ENCODE measurements around the gene CBLC. TPM values are rescaled to one million over a fixed set of nuclear protein-coding genes. Genes with fewer than 3 reads are reported as not detected.

Gene CBLC
- not detected for total RNA-seq

GRCh38 chr19:44777715-44778347, at the start of gene CBLC:
TSS of gene CBLC (plus strand) at chr19:44777890. CDS start at chr19:44777932, 42 bp downstream.

GRCh38 chr19:44748426-44749254, 29.1 kb upstream of the CBLC start, which contains the start of gene BCL3:
TSS of gene BCL3 (plus strand) at chr19:44748708. CDS start at chr19:44748791, 83 bp downstream.

GRCh38 chr19:44808463-44809371, 31.0 kb downstream of the CBLC start, which contains the start of gene BCAM:
TSS of gene BCAM (plus strand) at chr19:44809103. CDS start at chr19:44809125, 22 bp downstream.

GRCh38 chr19:44845612-44846454, 68.1 kb downstream of the CBLC start, which contains the start of gene NECTIN2:
TSS of gene NECTIN2 (plus strand) at chr19:44846297. CDS start at chr19:44846526, 229 bp downstream.

Small RNA genes within 50 kb of the gene (small RNA-seq; reads per million reads assigned to genes)
- not detected for gene RF00156 (ENCODE audit: low replicate concordance)

Other genes starting within 250 kb of the CBLC start
- gene CEACAM20, start 248.2 kb upstream of the CBLC start, total RNA-seq: not detected
- gene IGSF23, start 164.3 kb upstream of the CBLC start, total RNA-seq: not detected
- 55.7 TPM for gene PVR, start 134.0 kb upstream of the CBLC start, total RNA-seq
- gene CEACAM19, start 106.4 kb upstream of the CBLC start, total RNA-seq: 5.3 TPM
- not detected for gene CEACAM16, start 78.7 kb upstream of the CBLC start, total RNA-seq
- not detected for gene BCL3, start 29.2 kb upstream of the CBLC start, total RNA-seq
- gene BCAM, start 31.2 kb downstream of the CBLC start, total RNA-seq: 3.4 TPM
- gene NECTIN2, start 68.4 kb downstream of the CBLC start, total RNA-seq: 23.8 TPM
- gene TOMM40, start 113.4 kb downstream of the CBLC start, total RNA-seq: 29.4 TPM
- gene APOE, start 127.9 kb downstream of the CBLC start, total RNA-seq: 51.3 TPM
- gene APOC1, start 136.7 kb downstream of the CBLC start, total RNA-seq: 0.94 TPM
- gene APOC4, start 164.3 kb downstream of the CBLC start, total RNA-seq: not detected
- not detected for gene APOC2, start 168.2 kb downstream of the CBLC start, total RNA-seq
- 64.5 TPM for gene CLPTM1, start 177.5 kb downstream of the CBLC start, total RNA-seq
- 0.63 TPM for gene RELB, start 223.6 kb downstream of the CBLC start, total RNA-seq

All from parietal lobe (tissue), 2 donors.